A673 (cell line): ENCODE measurements around the gene EXD3. TPM values are rescaled to one million over a fixed set of nuclear protein-coding genes. Genes with fewer than 3 reads are reported as not detected.

ENCODE experiments used
- BruUV-seq: library from RNA; stranded (reverse); fragments of 400-500 nt; replicated peaks from 2 replicates; lab custom pipeline; 2021; lab: Mats Ljungman, UMichigan
- CTCF ChIA-PET: fragments of 300-600 bp; sonication (Branson Sonifier 250); formaldehyde crosslinking; loops from one replicate; lab custom pipeline; 2022; ENCODE audit warnings: antibody characterized with exemption; lab: Charles Lee
- POLR2A ChIA-PET: fragments of 300-600 bp; sonication (Branson Sonifier 250); formaldehyde crosslinking; loops from one replicate; lab custom pipeline; 2022; ENCODE audit warnings: antibody characterized with exemption; ENCODE audit not compliant: low non-redundant PET; lab: Charles Lee
- DNase-seq: peaks from one replicate; pipeline ENCODE4 v3.0.0-alpha.2; 2015; ENCODE audit warnings: low spot score
- H3K27ac ChIP-seq: fragments of 200-600 bp; sonication (generic); 2 replicates; pipeline ENCODE4 v1.5.1; 2016; ENCODE audit warnings: mixed run types, low read depth, mild to moderate bottlenecking, mixed read lengths, antibody characterized with exemption, low read length; ENCODE audit not compliant: poor library complexity, severe bottlenecking
- H3K27me3 ChIP-seq: fragments of 200-600 bp; sonication (generic); replicated peaks from 2 replicates; pipeline ENCODE4 v1.6.1; 2017; ENCODE audit warnings: mixed run types, low read depth, mild to moderate bottlenecking, mixed read lengths, antibody characterized with exemption, low read length; ENCODE audit not compliant: insufficient read depth, poor library complexity
- H3K36me3 ChIP-seq: fragments of 200-600 bp; sonication (generic); 2 replicates; pipeline ENCODE4 v1.6.1; 2016; ENCODE audit warnings: mixed run types, mild to moderate bottlenecking, mixed read lengths, antibody characterized with exemption, low read length; ENCODE audit not compliant: insufficient read depth, poor library complexity, severe bottlenecking
- H3K4me1 ChIP-seq: fragments of 200-600 bp; sonication (generic); 2 replicates; pipeline ENCODE4 v1.6.1; 2017; ENCODE audit warnings: mixed run types, mild to moderate bottlenecking, mixed read lengths, antibody characterized with exemption, low read length; ENCODE audit not compliant: insufficient read depth, poor library complexity, severe bottlenecking
- H3K4me3 ChIP-seq: fragments of 200-600 bp; sonication (generic); 2 replicates; pipeline ENCODE4 v1.5.1; 2016; ENCODE audit warnings: low read depth, mixed run types, mild to moderate bottlenecking, mixed read lengths, low read length; ENCODE audit not compliant: poor library complexity, severe bottlenecking
- H3K9me3 ChIP-seq: fragments of 200-600 bp; sonication (generic); 2 replicates; pipeline ENCODE4 v1.6.1; 2016; ENCODE audit warnings: mixed run types, low read depth, mild to moderate bottlenecking, mixed read lengths, antibody characterized with exemption, low read length; ENCODE audit not compliant: poor library complexity, severe bottlenecking
- EZH2 ChIP-seq: fragments of 200-600 bp; sonication (generic); IDR thresholded peaks from 2 replicates; pipeline ENCODE4 v1.6.1; 2017; ENCODE audit warnings: borderline replicate concordance, low read depth, mild to moderate bottlenecking, mixed read lengths, antibody characterized with exemption, low read length; ENCODE audit not compliant: poor library complexity, severe bottlenecking
- intact Hi-C: fragments of 100-400 bp; cut with micrococcal nuclease; formaldehyde crosslinking; loops from one replicate; pipeline ENCODE4 v1.10.0; 2022; ENCODE audit not compliant: unreplicated experiment
- total RNA-seq: library from RNA; stranded (reverse); gene quantifications from 2 replicates; pipeline ENCODE4 v1.2.3, GENCODE V29; 2021
- TF ChIP-seq, protein P1 (sequence below): fragments of 300-800, 200-600 bp; sonication (generic); conservative IDR thresholded peaks from 2 replicates; pipeline ENCODE4 v1.5.1; 2017; ENCODE audit warnings: low read depth, mild to moderate bottlenecking, antibody characterized with exemption, low read length, moderate library complexity, mixed read lengths

EXD3 gene
- total RNA-seq, 1 experiment from 2014 or later: 6.3 TPM

DNA sequence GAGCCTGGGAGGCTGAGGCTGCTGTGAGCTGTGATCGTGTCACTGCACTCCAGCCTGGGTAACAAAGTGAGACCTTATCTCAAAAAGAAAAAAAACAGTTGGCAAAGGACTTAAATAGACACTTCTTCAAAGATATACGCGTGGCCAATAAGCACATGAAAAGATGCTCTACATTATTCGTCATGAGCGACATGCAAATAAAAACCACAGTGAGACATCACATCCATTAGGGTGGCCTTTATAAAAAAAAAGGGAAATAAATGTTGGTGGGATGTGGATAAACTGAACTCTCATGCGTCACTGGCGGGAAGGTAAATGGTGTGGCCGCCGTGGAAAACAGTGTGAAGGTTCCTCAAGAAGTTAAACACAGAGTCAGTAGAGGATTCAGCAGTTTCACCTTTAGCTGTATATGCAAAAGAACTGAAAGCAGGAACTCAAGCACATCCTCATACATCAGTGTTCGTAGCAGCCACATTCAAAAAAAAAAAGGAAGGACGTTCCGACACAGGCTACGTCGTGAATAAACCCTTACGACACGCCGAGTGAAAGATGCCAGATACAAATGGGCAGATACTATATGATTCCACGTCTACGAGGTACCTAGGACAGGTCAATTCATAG, 96.4 kb downstream of the EXD3 start:
- BruUV-seq: no TSS peak

DNA sequence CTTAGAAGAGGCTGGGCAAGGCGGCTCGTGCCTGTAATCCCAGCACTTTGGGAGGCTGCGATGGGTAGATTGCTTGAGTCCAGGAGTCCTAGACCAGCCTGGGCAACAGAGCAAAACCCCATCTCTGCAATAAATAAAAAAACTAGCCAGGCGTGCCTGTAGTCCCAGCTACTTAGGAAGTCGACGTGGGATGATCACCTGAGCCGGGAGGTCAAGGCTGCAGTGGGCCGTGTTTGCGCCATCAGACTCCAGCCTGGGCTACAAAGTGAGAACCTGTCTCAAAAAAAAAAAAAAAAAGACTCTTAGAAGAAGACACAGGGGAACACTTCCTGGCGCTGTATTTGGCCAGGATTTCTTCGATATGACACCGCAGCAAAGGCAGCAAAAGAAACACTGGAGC, 97.2 kb downstream of the EXD3 start:
- BruUV-seq: no TSS peak
- CTCF ChIA-PET: no interaction called here

More for the DNA sequence above, 96.4 kb downstream of the EXD3 start:
- Histone ChIP-seq H3K4me1 (no peaks in the 10 kb centered on the region), H3K36me3 (no peaks in the 10 kb centered on the region), H3K4me3 (no peak overlapping the region), H3K27me3 (peaks cover 6% of the 10 kb centered on the region), H3K9me3 (no peaks in the 10 kb centered on the region), H3K27ac (no peak overlapping the region)
- POLR2A ChIA-PET: no interaction called here
- TF ChIP-seq, protein P1, sequence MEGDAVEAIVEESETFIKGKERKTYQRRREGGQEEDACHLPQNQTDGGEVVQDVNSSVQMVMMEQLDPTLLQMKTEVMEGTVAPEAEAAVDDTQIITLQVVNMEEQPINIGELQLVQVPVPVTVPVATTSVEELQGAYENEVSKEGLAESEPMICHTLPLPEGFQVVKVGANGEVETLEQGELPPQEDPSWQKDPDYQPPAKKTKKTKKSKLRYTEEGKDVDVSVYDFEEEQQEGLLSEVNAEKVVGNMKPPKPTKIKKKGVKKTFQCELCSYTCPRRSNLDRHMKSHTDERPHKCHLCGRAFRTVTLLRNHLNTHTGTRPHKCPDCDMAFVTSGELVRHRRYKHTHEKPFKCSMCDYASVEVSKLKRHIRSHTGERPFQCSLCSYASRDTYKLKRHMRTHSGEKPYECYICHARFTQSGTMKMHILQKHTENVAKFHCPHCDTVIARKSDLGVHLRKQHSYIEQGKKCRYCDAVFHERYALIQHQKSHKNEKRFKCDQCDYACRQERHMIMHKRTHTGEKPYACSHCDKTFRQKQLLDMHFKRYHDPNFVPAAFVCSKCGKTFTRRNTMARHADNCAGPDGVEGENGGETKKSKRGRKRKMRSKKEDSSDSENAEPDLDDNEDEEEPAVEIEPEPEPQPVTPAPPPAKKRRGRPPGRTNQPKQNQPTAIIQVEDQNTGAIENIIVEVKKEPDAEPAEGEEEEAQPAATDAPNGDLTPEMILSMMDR: no peak
- no peak for TF ChIP-seq EZH2
- intact Hi-C loops: no loop called here
- CTCF ChIA-PET: no interaction called here
- no peak for DNase-seq

DNA sequence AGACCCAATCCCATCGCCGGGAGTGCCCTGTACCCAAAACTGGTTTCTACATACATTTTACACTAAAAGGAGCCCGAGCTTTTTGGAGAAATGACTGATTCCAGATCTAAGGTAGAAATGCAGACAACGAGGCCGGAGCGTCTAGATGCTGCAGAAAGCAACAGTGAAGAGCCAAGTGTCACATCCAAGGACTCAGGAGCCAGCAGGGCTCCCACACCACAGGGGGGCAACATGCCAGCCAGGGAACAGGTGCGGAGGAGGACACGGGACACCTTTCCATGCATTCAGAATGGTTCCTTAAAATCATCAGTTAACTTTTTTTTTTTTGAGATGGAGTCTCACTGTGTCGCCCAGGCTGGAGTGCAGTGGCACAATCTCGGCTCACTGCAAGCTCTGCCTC, 97.8 kb downstream of the EXD3 start:
- H3K27ac ChIP-seq: no peak overlapping the region
- peaks cover 6% of the 10 kb centered on the region for H3K27me3 ChIP-seq
- H3K36me3 ChIP-seq: no peaks in the 10 kb centered on the region
- no peaks in the 10 kb centered on the region for H3K9me3 ChIP-seq
- BruUV-seq: no TSS peak
- CTCF ChIA-PET: no interaction called here
- peaks cover 8% of the 10 kb centered on the region for H3K4me1 ChIP-seq
- DNase-seq: no peak
- TF ChIP-seq, protein P1: no peak
- no peak for TF ChIP-seq EZH2
- POLR2A ChIA-PET: no interaction called here
- intact Hi-C loops: no loop called here
- H3K4me3 ChIP-seq: no peak overlapping the region

More for the DNA sequence above, 97.2 kb downstream of the EXD3 start:
- no peak for DNase-seq
- no peak overlapping the region for H3K27ac ChIP-seq
- peaks cover 2% of the 10 kb centered on the region for H3K4me1 ChIP-seq
- no peak overlapping the region for H3K4me3 ChIP-seq
- no peaks in the 10 kb centered on the region for H3K36me3 ChIP-seq
- POLR2A ChIA-PET: no interaction called here
- H3K27me3 ChIP-seq: peaks cover 6% of the 10 kb centered on the region
- TF ChIP-seq EZH2: no peak
- TF ChIP-seq, protein P1: no peak
- no peaks in the 10 kb centered on the region for H3K9me3 ChIP-seq
- intact Hi-C loops: no loop called here
